ENCODE measurements around the gene FARS2.

Gene FARS2

DNA sequence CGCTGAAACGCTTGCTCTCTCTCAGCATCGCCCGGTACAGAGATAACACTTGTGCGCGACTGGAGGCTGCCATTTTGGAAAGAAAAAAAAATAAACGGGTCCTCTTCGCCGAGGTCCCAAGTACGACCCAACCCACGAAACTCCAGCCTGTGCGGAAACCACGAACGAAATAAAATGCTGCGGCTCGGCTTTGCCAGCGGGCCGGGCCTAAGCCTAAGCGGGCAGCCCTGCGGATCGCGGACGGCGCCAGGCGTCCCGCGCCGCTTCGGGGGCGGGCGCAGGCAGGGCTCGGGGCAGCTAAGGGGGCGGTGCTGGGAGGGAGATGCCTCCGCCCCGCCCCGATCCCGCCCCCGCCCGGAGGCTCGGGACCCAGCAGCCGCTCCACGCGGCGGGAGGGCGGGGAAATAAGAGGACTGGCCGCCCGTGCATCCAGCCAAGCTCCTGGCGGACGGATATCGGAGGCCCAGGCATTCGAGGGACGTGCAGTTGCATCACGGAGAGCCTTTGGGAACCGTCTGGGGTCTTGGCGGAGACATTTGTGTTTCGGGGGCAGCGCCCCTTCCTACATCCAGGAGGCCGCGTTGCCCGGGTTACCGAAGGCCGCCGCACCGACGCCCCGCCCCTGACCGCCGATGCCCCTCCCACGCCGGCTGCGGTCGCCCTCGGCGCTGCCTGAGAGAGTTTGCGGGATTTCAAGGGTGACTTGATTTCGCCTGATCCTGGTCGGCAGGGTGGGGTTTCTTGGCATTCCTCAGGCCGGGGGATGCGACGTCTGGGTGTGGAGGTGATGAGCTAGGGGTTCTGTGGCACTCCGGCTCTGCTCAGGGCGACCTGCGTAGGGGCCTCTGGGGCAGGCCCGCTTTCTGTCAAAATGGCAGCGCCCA lies at the start of gene FARS2, which contains the start of gene LYRM4:
Gene FARS2 (plus strand): TSS at position 853 of the 884 bp plus-strand sequence.
Gene LYRM4 (minus strand): TSS at position 290 of the 884 bp plus-strand sequence. CDS start 217 bp downstream, at position 73.
- peak; percentile 73 for DNase-seq (ENCODE audit: low read depth)

- DNase-seq (ENCODE audit: low read depth), result peak; percentile 31
These were observed 47.5 kb upstream of the FARS2 start for GRCh38 chr6:5213836-5214235.

- DNase-seq (ENCODE audit: low read depth), result peak; percentile 26
These were observed 46.7 kb upstream of the FARS2 start for GRCh38 chr6:5214570-5215052.

DNA sequence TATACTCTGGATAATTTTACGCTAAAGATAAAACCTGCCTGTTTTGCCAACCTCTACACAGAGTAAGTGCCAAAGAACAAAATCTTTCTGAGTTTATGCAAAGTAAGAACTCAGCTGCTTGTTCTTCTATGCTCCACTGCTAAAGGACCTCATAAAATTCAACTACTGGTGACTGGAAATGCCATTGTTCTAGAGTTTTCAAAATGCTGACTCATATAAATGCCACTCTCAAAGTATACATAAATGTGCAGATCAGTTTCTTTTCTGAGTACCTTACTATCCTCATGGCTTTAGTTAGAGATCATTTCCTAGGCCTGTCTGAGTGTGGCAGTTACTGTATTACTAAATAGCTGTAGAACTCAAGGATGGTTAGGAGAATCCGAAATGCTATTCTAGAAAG lies 46.2 kb upstream of the FARS2 start:
- DNase-seq (ENCODE audit: low read depth), result no peak

- no peak for DNase-seq (ENCODE audit: low read depth)
These were observed 45.5 kb upstream of the FARS2 start for GRCh38 chr6:5215799-5216198.

DNA sequence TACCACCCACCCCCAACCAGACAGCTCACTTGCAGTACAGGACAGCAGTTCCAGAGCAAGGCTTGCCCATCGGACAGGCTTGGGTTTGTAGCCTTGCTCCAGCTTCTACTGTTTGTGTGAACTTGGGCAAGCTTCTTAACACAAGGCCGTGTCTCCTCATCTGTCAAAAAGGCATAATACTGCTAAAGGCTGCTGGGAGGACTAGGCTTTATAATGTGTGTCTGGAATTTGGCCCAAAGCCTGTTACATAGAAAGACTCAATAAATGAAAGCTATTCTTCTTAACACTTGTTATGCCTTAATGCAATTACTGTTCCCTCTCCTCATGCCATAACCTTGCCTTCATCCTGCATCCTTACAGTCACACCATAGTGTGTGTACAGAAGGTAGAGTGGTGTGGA lies 44.0 kb upstream of the FARS2 start:
- no peak for DNase-seq (ENCODE audit: low read depth)

- no peak for DNase-seq (ENCODE audit: low read depth)
These were observed 42.2 kb upstream of the FARS2 start for GRCh38 chr6:5219011-5219691.

- DNase-seq (ENCODE audit: low read depth), result no peak
These were observed 40.9 kb upstream of the FARS2 start for GRCh38 chr6:5220443-5220842.

GRCh38 chr6:5223309-5223708 lies 38.0 kb upstream of the FARS2 start:
- no peak for DNase-seq (ENCODE audit: low read depth)

GRCh38 chr6:5229356-5229755 lies 32.0 kb upstream of the FARS2 start:
- DNase-seq (ENCODE audit: low read depth), result no peak

- no peak for DNase-seq (ENCODE audit: low read depth)
These were observed 31.2 kb upstream of the FARS2 start for GRCh38 chr6:5230081-5230480.

- DNase-seq (ENCODE audit: low read depth), result no peak
These were observed 30.0 kb upstream of the FARS2 start for GRCh38 chr6:5231289-5231688.

GRCh38 chr6:5234874-5235273 lies 26.4 kb upstream of the FARS2 start:
- no peak for DNase-seq (ENCODE audit: low read depth)

DNA sequence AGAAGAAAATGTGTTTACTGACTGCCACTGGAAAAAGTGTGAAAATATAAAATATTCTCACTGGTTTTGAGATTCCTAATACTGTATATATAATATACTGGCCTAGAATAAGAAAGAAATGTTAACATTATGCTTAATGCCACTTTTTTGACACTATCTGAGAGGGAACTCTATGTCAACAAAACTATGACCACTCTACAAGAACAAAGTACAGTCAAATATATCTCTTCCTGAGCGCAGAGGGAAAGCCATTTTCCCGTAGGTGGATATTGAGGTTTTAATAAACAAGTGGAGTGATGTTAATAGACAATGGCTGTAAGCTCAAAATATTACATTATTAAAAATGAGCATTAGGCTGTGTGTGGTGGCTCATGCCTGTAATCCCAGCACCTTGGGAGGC lies 25.5 kb upstream of the FARS2 start:
- DNase-seq (ENCODE audit: low read depth), result no peak

GRCh38 chr6:5237805-5238204 lies 23.5 kb upstream of the FARS2 start:
- no peak for DNase-seq (ENCODE audit: low read depth)

- DNase-seq (ENCODE audit: low read depth), result no peak
These were observed 23.0 kb upstream of the FARS2 start for GRCh38 chr6:5238336-5238735.

GRCh38 chr6:5241252-5241651 lies 20.1 kb upstream of the FARS2 start:
- no peak for DNase-seq (ENCODE audit: low read depth)

- no peak for DNase-seq (ENCODE audit: low read depth)
These were observed 18.2 kb upstream of the FARS2 start for GRCh38 chr6:5243069-5243468.

DNA sequence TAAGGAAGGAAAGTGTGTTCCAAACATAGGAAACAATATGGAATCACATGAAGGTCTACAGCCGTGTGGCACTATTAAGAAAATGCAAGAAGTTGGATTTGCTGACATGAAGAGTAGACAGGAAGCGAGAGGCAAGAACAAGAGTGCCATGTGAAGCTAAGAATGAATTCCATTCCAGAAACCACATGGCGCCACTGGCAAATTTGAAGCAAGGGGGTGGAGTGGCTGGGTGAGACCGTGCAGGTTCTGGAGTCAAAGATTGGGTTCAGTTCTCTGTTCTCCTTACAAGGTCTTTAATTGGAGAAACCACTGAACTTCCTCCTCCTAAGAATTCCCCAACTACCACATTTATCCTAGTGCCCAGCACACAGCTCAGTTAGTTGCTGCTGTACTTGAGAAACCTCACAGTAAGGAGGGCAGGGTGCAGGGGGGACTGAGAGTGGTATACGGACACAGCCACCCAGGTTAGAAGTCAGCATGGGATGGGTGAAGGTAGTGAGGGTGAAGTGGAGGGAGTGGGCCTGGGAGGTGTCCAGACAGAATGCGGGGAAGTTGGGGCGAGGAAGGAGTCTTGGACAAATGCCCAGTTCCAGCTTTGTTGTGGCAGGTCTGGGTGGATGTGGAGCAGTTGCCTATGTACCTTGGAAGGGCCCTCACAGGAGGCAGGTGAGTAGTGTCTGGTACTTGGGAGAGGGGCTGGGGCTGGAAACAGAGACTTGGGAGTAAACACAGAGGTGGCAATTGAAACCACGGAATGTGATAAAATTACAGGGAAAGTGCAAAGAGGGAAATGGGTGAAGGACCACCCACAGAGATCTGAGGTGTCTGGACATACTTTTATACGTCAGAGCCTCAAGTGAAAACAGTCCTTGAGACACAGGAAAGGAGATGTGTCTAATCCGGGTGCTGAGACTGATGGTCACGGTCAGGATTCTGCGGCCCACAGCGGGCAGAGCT lies 14.9 kb upstream of the FARS2 start:
- DNase-seq (ENCODE audit: low read depth), result no peak

GRCh38 chr6:5247201-5247600 lies 14.1 kb upstream of the FARS2 start:
- no peak for DNase-seq (ENCODE audit: low read depth)

DNA sequence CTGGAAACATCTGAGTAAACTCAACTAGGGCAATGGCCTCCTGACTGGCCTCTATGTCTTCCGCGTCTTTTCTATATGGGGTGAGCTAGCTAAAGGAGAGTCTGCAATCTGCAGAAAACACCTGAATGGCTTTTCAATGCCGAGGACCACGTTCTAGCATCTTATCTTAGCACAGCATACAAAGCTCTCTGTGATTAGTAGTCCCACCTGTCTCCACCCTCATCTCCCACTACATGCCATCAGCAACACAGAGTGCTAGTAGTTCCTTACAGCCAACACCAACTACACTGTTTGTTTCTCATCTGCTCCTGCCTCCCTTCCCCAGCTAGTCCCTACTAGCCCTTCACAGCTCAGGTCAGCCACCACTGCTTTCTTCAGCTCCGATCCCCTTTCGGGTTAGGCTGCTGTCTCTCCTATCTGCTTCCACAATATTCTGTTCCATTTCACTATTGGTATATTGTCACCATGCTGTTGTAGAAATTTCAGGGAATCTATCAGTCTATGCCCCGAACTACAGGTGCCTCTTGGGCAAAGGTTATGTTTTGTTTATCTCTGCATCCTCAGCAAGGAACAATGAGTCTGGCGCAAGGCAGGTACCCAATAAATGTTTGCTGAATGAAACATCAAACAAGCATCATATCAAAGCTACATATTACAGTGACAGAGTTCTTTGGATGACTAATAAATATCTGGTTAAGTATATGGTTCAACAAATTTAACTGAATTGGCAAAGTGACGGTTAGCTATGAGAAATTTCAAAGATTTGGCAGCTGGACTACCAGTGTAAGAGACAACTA lies 12.8 kb upstream of the FARS2 start:
- DNase-seq (ENCODE audit: low read depth), result no peak

Measured in amniotic epithelial cell (primary cell).